ENCODE data around the gene DDX10.

DNA sequence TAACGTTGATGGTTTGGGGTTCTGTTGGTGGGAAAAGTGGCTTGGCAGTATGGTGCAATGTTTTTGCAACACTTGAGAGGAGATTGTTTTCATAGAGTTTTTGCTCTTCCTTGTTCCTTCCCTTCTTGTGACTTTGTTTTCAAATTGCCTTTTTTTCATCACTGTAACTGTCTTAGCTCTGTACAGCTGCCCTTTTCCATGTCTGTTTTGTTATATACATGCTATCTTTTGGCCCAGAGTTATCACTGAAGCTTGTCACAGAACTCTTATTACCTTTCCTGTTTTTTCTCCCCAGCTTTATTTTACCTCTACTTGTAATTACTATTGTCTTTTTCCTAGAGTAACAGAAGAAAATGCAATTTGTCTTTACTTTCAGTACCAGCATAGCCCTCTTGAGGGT is 154.1 kb downstream of the DDX10 start:
- TF ChIP-seq POLR2A (IDR thresholded peaks at IDR 0.05; ENCODE audit: low read length) (no peak), GATA1 (IDR thresholded peaks at IDR 0.05; ENCODE audit: low read depth, low read length) (no peak)

All from erythroblast (primary cell).